SK-N-SH treated with all-trans-retinoic acid at 6 μM for 48 hours (cell line): ENCODE data around the gene PPP2R1B.

Experiments
- BACH2 ChIP-seq: fragments of 250-450 bp; sonication (Bioruptor Pico); IDR thresholded peaks from 2 replicates; pipeline ENCODE4 v1.9.0; 2021; ENCODE audit warnings: mild to moderate bottlenecking, borderline replicate concordance
- ISL1 ChIP-seq: fragments of 250-450 bp; sonication (Bioruptor Pico); IDR thresholded peaks from 2 replicates; pipeline ENCODE4 v2.1.2; 2022; ENCODE audit warnings: mild to moderate bottlenecking, moderate library complexity
- RARB ChIP-seq: fragments of 250-450 bp; sonication (Bioruptor Pico); IDR thresholded peaks from 2 replicates; pipeline ENCODE4 v1.8.0; 2021; ENCODE audit warnings: mild to moderate bottlenecking, moderate library complexity
- ZC3H10 ChIP-seq: fragments of 250-450 bp; sonication (Bioruptor Pico); IDR thresholded peaks from 2 replicates; pipeline ENCODE4 v1.5.1; 2021; ENCODE audit warnings: mild to moderate bottlenecking, moderate library complexity
- ZNF565 ChIP-seq: fragments of 450-650 bp; formaldehyde crosslinking; conservative IDR thresholded peaks from 2 replicates; pipeline ENCODE4 v1.5.0; 2020; ENCODE audit warnings: low read depth, mild to moderate bottlenecking, moderate library complexity
- ZNF8 ChIP-seq: fragments of 450-650 bp; formaldehyde crosslinking; IDR thresholded peaks from 2 replicates; pipeline ENCODE4 v1.5.0; 2020; ENCODE audit warnings: mild to moderate bottlenecking, moderate library complexity

DNA sequence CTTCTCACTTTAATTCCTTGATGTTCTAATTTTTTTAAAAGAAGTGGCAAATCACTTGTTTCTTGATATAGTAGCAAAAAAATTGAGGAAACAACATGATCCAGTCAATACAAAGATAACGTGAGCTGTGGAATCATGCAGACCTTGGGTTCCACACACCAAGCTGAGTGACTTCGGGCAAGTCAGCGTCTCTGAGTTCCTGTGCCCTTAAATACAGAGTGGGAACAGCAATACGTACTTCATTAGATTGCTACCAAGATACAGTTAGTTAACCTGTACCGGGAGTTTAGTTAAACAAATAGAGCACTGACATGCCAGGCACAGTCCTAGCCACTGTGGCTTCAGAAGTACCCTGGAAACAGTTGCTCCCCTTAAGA is 58.5 kb downstream of the PPP2R1B start:
- TF ChIP-seq ZNF565 (no peak), ZNF8 (CRISPR knock-in tag) (no peak), ZC3H10 (no peak), BACH2 (CRISPR knock-in tag) (no peak), ISL1 (CRISPR knock-in tag) (no peak), RARB (no peak)
